CD4-positive, alpha-beta T cell treated with Interleukin-2 at 100 ng/mL for 4 hours (primary cell): ENCODE data around the gene FAM83C.
"Not testable (repeated sequence)": the region's sequence is repeated elsewhere in the genome, so short reads cannot be mapped to it uniquely, and the experiment has no call there.

Experiments
- DNase-seq: peaks from one replicate; pipeline ENCODE4 v3.0.0-alpha.2; 2020; ENCODE audit warnings: low spot score

The FAM83C gene

GRCh38 chr20:35318502-35319157, 26.4 kb upstream of the FAM83C start:
- no peak for DNase-seq

DNA sequence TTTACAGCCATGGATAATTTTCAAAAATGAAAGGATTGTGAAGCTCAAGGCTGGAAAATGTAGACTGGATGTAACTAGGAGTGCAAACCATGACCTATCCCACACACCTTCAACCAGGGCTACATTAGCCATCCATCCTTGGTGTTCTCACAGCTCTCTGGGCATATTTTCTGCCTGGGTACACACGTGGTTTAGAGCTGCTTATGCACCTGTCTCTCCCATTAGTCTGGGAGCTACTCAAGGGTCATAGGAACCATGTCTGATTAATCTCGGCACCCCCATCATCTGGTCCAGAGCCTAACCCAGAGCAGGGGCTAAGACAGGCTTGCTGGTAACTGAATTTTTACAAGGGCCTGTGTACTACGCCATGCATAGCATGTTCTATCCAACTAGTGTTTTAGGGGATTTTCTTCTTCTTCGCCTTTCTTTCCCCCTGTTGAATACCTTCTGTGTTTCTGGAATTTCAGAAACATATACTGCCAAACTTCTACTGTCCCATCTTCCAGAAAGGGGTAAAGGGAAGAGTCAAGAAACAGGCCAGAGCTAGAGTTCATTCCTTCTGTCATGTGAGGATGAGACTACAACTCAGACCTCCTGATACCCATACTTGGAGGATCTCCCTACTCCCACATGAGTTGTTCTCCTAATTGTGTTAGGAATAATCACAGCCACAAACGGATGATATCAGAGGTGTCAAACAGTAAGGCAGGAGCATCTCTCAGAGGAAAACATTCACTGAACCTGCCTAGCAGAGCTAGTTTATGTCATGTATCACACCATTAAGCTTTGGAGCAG, 25.4 kb upstream of the FAM83C start:
- DNase-seq = no peak

GRCh38 chr20:35316086-35316485, 23.9 kb upstream of the FAM83C start:
- DNase-seq = no peak

- not testable (repeated sequence) for DNase-seq
Measured at GRCh38 chr20:35315632-35316020, 23.4 kb upstream of the FAM83C start.

GRCh38 chr20:35314816-35315631, 22.8 kb upstream of the FAM83C start:
- DNase-seq = no peak

- no peak for DNase-seq
Measured at GRCh38 chr20:35312318-35312717, 20.1 kb upstream of the FAM83C start.

DNA sequence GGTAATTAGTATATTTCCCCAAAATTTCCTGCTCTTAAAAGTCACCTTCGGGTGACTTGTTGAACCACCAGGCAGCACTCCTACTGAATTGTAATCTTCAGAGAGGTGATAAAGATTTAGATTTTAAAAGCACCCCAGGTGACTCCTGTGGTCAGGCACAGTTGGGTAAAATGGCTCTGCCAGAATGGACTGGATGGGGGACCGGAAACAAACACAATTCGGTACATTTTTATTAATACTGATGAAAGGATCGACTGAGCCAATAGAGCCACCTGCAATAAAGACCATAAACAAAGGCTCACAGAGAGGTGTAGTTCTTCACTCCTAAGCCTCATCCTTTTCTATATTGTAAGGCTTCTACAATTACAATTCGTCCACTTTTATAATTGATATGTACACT, 19.6 kb upstream of the FAM83C start:
- DNase-seq = no peak

DNA sequence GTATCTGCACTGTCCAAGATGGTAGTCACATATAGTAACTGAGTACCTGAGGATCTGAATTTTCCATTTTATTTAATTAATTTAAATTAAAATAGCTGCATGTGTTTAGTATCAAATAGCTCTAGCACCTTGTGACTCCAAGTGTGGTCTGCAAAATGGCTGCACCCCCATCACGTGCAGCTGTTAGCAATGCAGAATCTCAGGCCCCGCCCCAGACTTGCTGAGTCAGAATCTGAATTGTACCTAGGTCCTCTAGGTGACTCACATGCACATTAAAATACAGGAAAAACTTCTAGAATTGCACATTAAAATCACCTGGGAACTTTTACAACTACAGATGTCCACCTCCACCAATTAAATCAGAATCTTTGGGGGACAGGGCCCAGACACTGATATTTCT, 19.2 kb upstream of the FAM83C start:
- DNase-seq = peak; percentile 8

- no peak for DNase-seq
Measured at GRCh38 chr20:35307666-35308653, 15.7 kb upstream of the FAM83C start.

DNA sequence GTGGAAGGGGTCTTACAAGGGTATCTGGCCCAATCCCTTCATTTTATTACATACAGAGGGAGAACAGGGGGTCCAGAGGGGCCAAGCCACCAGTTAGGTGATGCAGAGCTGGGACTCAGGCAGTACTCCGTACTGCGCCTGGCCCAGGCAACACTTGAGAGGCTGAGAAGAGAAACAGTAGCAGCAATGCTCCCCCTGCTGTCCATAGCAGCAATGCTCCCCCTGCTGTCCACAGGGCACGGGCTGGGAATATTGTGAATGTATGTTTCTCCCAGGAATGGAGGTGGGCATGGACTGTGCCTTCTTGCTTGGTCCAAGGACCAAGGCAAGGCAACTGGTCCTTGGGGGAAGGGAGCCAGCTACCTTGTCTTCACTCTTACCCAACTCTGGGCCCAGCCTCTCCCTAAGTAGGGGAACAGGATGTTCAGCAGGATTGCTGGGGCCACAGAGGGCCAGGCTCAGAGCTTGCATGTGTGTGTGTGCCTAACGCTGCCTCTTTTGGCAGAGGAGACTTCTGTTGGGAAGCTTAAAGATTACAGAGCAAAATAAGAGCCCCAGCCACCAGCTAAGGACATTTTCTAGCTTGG, 14.8 kb upstream of the FAM83C start:
- DNase-seq = peak; percentile 24

GRCh38 chr20:35305682-35306556, 13.7 kb upstream of the FAM83C start:
- DNase-seq = peak; percentile 33

GRCh38 chr20:35304956-35305355, 12.7 kb upstream of the FAM83C start:
- DNase-seq = no peak

DNA sequence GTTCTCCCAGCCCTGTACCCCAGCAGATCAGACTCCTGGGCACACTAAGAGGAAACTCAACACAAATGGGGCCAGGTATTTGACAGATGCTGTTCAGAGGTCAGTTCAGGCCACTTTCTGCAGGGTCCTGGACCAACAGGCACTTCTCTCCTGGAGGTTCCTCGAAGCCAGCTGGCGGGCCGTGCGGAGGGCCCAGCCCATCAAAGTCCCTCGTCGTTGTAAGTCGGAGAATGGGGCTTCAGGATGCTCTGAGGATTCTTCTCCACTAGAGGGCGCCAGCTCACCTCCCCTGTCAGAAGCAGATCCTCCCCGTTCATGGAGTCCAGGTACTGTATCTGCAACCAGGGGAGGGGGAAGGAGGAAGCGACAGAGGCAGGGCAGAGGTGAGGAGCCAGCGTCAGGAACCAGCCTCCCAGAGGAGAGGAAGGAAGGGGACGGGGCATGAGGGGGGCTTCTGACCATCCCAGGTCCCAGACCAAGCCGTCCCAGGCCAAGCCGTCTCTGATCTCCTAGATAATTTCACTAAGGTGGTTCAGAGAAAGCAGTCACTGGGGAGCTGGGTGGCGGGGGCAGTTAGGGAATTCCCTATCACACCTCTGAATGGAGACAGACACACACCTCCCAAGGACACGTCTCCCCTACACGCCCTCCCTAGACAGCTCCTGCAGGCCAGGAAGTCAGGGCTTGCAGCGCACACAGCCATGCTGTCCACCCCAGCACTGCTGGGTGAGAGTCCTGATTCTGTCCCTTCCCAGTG, 11.7 kb upstream of the FAM83C start:
- peak; percentile 88 for DNase-seq

DNA sequence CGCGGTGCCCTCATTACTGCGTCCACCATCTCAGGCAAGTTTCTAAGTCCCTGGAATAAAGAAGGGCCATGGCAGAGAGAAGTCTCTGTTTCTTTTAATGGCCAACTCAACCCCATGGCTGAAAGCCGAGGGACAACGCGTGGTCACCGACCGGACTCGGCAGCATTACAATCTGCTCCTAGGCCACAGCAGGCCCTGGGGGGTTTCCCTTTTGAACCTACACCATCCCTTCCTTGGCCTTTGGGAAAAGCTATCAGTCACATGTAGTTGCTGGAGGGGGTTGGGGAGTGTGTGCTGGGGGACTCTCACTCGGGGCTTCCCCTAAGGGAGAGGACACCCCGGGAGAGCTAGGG, 11.1 kb upstream of the FAM83C start:
- no peak for DNase-seq

DNA sequence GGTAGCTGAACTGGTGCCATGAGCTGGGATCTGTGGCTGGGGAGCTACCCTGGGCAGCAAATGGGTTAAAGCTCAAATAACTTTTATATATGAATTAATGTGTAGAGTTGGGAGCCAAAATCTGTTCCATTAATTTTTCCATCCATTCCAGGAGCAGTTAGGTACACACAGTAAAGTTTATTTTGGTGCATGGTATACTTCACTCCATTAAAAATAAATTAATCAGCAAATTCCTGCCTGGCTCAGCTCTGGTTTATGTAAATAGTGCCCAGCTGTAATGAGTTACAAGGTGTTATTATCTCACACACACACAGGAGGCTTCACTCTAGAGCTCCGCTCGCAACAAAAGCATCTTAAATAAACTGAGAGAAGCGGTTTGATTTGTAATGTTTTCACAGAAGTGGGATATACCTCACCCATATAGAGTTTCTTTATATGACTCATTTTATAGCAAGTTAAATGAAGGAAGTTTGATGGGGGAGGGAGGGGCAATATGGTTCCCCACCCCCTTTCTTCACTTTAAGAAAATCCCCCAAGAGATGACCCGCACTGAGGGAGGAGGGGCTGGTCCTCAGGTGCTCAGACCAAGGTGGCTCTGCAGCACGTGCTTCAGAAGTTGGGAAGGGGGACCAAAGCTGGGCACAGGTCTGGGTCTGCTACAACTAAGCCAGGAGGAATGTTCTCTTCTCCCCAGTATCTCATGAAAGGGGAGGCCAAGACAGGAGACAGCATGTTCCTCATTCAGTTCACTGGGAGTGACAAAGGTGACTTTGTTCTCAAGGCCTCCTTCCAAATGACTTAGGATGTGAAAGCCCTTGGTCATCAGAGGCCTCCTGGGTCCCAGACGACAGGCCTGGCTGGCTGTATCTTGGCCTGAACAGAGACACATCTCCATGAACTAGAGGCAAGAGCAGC, 10.5 kb upstream of the FAM83C start:
- DNase-seq = no peak

DNA sequence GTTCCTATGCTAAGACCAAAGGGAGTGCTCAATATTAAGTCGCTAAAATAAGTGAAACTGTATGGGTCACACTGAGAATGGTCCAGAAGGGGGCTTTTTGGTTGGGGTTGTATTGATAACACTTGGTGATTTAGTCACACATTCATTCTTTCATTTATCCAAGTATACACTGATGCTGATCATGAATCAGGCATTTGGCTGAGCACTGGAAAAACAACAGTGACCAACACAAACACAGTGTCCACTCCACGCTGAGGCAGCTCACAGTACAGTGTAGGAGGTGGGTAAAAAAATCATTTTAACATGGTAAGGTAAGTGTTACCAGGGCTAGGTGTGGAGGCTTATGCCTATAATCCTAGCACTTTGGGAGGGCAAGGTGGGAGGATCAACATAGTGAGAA, 9.2 kb upstream of the FAM83C start:
- no peak for DNase-seq

GRCh38 chr20:35300469-35301262, 8.4 kb upstream of the FAM83C start:
- DNase-seq = no peak

- no peak for DNase-seq
Measured at GRCh38 chr20:35299780-35300179, 7.6 kb upstream of the FAM83C start.
